ENCODE measurements around the gene ZC3HAV1. TPM values are rescaled to one million over a fixed set of nuclear protein-coding genes. Genes with fewer than 3 reads are reported as not detected.

The ZC3HAV1 gene
- total and polyA plus RNA-seq, 2 of the 13 experiments (the other 11 are each of a cell fraction or from before 2014, with no cell fraction given), result 12.7 to 23.7 TPM

- intact Hi-C loops (cut with micrococcal nuclease; ENCODE audit: unreplicated experiment) (no loop called here), in situ Hi-C loops (cut with HindIII; ENCODE audit: extremely low pct_ligation_motif_present, low pct_unique_long_range_greater_than_20kb) (no loop called here)
- peaks cover 0 to 8% of the 10 kb centered on the region in 2 experiments; a peak in 2 of 5 replicates for H3K27me3 ChIP-seq (ENCODE audit: control insufficient read depth in 1 of 2, insufficient read depth in 2 of 2, low read length in 2 of 2)
- no peak overlapping the region for H2AFZ ChIP-seq (ENCODE audit: low read length)
- FAIRE-seq (no peak), DNase-seq (ENCODE audit: low spot score) (no peak), ATAC-seq (no peak)
- H4K20me1 ChIP-seq (ENCODE audit: insufficient read depth, low read length), result no peaks in the 10 kb centered on the region
- H3K27ac ChIP-seq (ENCODE audit: extremely low read length, insufficient read depth, low read length), result no peak overlapping the region
- no peaks in the 10 kb centered on the region for H3K4me1 ChIP-seq (ENCODE audit: insufficient read depth, low read length)
- no peak overlapping the region for H3K4me2 ChIP-seq (ENCODE audit: low read depth, low read length)
- ChIA-PET CTCF (ENCODE audit: low intra/inter-chr PET ratio, low total read pairs) (no interaction called here), POLR2A (no interaction called here)
- TF ChIP-seq MXD4 (CRISPR knock-in tag; IDR thresholded peaks at IDR 0.05) (no peak), SUZ12 (IDR thresholded peaks at IDR 0.05; ENCODE audit: low read depth, low read length) (no peak), SNRNP70 (IDR thresholded peaks at IDR 0.05; ENCODE audit: low read depth, low read length) (no peak), KLF15 (CRISPR knock-in tag; IDR thresholded peaks at IDR 0.05; ENCODE audit: borderline replicate concordance) (no peak), SNAI1 (CRISPR knock-in tag; IDR thresholded peaks at IDR 0.05; ENCODE audit: borderline replicate concordance) (no peak), ZNF329 (CRISPR knock-in tag; IDR thresholded peaks at IDR 0.05; ENCODE audit: low read depth) (no peak), GTF2F1 (IDR thresholded peaks at IDR 0.05; ENCODE audit: low read length) (no peak), STAT5B (CRISPR knock-in tag; IDR thresholded peaks at IDR 0.05) (no peak), THYN1 (CRISPR knock-in tag; IDR thresholded peaks at IDR 0.05; ENCODE audit: borderline replicate concordance, low read depth) (no peak), TP53 (CRISPR knock-in tag; conservative IDR thresholded peaks at IDR 0.05) (no peak), TAF15 (IDR thresholded peaks at IDR 0.05; ENCODE audit: low read depth, low read length, poor library complexity, severe bottlenecking) (no peak), ZNF670 (CRISPR knock-in tag; IDR thresholded peaks at IDR 0.05; ENCODE audit: borderline replicate concordance) (no peak), REL (CRISPR knock-in tag; conservative IDR thresholded peaks at IDR 0.05) (no peak), ZNF780A (CRISPR knock-in tag; IDR thresholded peaks at IDR 0.05) (no peak), ZNF7 (CRISPR knock-in tag; IDR thresholded peaks at IDR 0.05) (no peak)
- no peak overlapping the region for H3K9ac ChIP-seq (ENCODE audit: insufficient read depth, low read depth, low read length)
- peaks cover 7% of the 10 kb centered on the region; the same call in 1 of the 2 replicates for H3K9me3 ChIP-seq (ENCODE audit: low read length)
- BruUV-seq (replicated peaks), result no TSS peak
- H3K4me3 ChIP-seq (replicated peaks in 1 of 3; ENCODE audit: insufficient read depth in 1 of 3, low read depth in 2 of 3, low read length in 3 of 3), result no peak overlapping the region
- no peaks in the 10 kb centered on the region for H3K36me3 ChIP-seq (replicated peaks in 1 of 2; ENCODE audit: control insufficient read depth in 1 of 2, insufficient read depth in 2 of 2, low read length in 2 of 2)
- no peaks in the 10 kb centered on the region for H3K79me2 ChIP-seq (ENCODE audit: insufficient read depth, low read length)
Measured at GRCh38 chr7:139004321-139005090, 105.0 kb downstream of the ZC3HAV1 start.
